Ovary (tissue), 3 donors: ENCODE results near the gene YARS1.
"Not testable (repeated sequence)": the region's sequence is repeated elsewhere in the genome, so short reads cannot be mapped to it uniquely, and the experiment has no call there.

Source experiments
- CTCF ChIP-seq, 3 donors: fragments of 450-650 bp in 2 of 3; fragments of 200-600 bp in 1 of 3; IDR thresholded peaks; one replicate each; pipeline versions ENCODE4 v1.5.1 to v1.8.0; 2016 to 2022; ENCODE audit warnings: antibody characterized with exemption in 3 of 3, mild to moderate bottlenecking in 1 of 3
- POLR2A ChIP-seq: fragments of 450-650 bp; IDR thresholded peaks from one replicate; pipeline ENCODE4 v1.6.1; 2017; ENCODE audit warnings: antibody characterized with exemption, mild to moderate bottlenecking, moderate library complexity
- donor health status: DM: no; HTN: no; CAD: no.

GRCh38 chr1:32795763-32796162 is 21.4 kb downstream of the YARS1 start:
- TF ChIP-seq CTCF (IDR thresholded peaks at IDR 0.05); POLR2A: not testable (repeated sequence)
